CD1c-positive myeloid dendritic cell (primary cell): Measurements from ENCODE around the gene NGLY1.
A peak's percentile ranks its signal among the peaks of the same experiment; 100 is the strongest.

ENCODE experiments used
- DNase-seq: peaks from one replicate; pipeline ENCODE4 v3.0.0-alpha.2; 2016; ENCODE audit errors: extremely low spot score

Gene NGLY1

DNA sequence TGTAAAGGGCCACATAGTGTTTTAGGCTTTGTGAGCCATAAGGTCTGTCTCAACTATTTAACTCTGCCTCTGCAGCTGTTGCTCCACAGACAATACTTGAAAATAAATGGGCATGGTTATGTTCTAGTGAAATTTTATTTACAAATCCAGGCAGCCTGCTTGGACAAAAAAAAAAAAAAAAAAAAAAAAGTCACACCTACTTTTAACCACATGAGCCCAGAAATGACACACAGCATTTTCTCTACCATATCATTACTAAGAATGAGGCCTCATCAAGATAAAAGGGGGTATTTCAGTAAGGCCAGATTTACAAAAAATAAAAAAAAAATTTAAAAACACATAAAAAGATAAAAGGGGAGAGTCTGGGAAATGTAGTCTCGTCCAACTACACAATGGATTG, 1.7 kb upstream of the NGLY1 start:
- DNase-seq, result no peak

DNA sequence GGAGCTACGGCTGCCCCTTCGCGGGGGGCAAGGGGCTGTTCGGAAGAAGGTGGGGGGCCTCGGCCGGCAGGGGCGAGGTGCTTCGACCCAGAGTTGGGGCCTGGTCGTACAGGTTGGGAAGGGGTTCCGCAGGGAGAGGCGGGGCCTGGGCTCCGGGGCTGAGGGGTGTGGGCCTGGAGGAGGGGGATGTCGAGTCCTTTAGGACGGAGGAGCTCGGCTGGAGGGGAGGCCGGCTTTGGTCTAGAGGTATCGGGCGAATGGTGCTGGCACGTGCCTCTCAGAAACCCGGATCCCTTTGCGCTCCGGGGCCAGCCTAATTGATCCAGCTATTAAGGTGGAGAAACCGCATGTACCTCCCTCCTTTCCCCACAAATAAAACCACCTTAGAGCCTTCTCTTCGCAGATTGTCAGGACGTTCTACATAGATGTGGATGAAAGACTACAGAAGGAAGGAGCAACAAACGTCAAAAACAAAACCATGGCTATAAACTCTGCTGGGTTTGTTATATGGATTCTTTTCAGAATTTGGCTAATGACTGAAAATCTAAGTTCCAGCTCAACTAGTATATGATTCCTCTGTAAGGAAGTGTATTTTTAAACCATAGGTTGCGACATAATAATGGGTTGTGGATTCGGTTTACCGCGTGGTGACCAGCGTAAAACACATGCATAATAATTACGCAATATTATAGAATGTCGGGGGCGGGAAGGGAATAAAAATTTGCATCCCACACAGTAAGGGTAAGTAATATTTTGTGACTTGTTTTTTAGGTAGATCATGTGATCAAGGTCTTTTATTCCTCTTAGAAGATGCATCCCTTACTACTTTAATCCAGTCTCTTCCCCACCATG, 644 bp upstream of the NGLY1 start:
- peak; percentile 81 for DNase-seq

DNA sequence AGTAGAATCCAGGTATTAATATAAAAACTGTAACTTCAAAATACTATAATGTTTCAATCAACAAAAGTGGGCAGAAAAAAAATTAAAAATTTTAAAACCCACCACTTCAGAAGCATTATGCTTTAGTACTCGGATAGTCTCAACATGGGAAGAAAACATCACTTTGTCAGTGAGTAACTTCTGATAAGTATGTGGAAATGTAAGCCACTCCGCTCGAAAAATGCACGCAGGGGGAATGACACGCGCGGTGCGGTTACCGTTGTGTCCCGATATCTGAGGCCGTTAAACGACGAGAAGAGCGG, 656 bp downstream of the NGLY1 start:
- DNase-seq, result no peak

DNA sequence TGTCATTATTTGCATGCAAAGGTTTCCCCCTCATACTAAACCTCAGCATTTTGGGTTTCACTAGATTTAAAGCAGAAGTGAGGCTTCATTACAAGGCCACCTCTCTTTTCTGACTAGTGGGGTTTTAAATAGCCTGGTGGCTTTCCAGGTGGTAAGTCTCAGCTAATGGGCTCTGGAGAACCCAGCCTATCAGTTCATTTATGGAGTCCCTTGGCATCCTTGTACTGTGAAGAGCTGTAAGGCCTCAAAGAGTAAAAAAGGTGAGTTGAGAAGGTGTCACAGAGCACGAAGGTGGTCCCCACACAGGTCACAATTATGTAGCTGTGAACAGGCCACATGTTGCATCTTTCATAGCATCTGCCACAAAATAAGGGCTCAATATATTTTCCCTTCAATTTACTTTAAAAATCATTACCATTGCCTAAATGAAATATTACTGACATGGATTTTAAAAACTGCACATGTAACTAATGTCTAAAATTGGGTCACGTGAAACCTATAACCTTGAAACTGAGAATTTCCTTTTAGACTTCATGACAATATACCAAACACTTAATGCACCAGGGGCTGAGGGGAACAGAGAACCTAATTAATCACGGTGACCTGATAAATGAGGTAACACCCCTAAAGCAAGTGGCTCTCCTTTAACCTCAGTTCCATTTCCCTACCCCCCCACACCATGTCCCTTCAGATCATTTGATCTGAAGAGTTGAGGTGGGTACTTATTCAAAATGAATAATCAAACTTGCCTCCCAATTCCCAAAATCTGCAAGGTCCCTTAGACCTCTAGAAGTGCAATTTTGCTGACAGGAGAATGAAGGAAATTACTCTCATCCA, 1.3 kb downstream of the NGLY1 start:
- DNase-seq, result peak; percentile 36

DNA sequence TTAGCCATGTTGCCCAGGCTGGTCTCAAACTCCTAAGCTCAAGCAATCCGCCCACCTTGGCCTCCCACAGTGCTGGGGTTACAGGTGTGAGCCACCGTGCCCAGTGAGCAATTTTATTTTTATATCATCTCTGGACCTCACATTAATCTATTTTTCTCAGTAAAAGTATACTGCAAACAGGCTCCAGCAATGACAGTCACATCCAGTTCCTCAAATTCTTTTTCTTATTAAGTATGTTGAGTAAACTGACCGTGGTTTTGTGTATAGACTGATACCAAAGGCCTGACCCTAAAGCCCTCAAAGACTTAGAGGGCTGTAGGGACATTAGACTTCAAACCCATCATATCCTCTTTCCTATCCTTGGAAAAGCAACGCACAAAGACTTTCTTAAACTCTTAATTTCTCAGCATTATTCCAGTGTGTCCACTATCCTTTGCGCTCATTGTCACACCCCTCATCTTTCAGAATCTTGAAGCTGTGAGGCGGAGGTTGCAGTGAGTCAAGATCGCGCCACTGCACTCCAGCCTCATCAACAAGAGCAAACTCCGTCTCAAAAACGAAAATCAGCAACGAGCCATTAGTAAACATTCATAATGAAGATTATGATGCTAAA, 2.0 kb downstream of the NGLY1 start:
- peak; percentile 35 for DNase-seq

DNA sequence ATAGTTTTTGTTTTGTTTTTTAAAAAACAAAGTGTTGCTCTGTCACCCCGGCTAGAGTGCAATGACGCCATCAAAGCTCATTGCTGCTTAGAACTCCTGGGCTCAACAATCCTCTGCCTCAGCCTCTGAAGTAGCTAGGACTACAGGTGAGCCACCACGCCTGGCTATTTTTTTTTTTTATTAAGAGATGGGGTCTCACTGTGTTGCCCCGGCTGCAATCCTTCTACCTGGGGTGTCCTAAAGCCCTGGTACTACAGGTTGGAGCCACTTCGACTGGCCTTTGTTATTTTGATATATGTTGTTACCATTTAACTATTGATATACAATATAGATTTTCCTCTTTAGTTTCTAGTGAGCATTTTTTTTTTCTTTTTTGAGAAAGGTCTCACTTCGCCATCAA, 2.6 kb downstream of the NGLY1 start:
- DNase-seq, result no peak

DNA sequence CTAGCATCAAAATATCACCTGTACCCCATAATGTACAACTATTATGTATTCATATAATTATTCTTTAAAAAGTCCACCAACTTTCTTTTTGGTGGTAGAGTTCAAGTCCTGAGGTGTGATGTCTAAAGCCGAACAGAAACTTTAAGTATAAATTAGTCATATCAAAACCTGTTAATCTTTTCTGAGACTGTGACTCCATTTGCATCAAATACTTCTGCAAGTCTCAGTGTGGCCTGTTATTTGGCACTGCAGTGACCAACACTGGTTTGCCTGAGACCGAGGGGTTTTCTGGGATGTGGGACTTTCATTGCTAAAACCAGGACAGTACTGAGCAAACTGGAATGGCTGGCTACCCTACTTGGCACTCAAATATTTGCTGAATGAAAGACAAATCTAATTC, 7.3 kb downstream of the NGLY1 start:
- DNase-seq, result no peak

DNA sequence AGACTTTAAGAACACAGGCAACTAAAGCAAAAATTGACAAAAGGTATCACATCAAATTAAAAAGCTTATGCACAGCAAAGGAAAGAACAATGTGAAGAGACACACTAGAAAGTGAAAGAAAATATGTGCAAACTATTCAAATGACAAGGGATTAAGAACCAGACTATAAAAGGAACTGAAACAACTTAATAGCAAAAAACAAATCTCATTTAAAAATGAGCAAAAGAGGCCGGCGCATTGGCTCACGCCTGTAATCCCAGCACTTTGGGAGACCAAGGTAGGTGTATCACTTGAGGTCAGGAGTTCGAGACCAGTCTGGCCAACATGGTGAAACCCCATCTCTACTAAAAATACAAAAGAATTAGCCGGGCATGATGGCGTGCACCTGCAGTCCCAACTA, 14.4 kb downstream of the NGLY1 start:
- DNase-seq, result no peak

DNA sequence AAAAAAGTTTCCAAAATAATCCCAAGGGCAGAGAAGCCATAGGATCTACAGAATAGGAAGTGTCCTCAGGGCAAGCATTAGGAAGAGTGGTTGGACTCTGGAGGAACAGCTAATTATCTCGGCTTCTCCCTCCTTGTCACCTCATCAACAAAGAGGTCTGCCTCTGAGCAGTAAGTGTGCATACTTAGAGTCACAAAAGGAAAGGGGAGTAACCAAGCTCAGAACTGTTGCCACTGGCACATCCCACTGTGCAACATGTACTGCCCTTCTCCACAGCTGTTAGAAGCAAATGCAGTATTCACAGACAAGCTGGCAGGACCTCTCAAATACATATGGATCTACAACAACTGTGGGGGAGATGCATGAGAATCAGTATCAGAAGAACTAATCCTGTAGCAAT, 31.5 kb downstream of the NGLY1 start:
- no peak for DNase-seq

DNA sequence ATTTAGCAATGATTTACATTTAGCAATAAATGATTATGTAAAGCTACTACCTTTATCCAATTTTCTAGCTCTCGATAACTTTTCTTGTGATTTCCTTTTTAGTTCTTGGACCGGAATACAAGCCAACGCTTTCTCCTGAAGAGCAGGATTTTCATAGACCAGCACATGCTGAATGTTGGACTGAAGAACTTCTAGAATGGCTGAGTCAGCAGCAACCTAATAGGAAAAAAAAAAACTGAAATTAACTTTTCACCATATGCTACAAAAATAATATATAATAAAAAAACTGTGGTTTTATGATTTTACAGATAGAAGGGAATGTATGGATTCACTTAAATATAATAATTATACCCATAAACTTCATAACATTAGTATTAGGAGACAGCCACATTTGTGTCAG, 32.2 kb downstream of the NGLY1 start:
- no peak for DNase-seq

DNA sequence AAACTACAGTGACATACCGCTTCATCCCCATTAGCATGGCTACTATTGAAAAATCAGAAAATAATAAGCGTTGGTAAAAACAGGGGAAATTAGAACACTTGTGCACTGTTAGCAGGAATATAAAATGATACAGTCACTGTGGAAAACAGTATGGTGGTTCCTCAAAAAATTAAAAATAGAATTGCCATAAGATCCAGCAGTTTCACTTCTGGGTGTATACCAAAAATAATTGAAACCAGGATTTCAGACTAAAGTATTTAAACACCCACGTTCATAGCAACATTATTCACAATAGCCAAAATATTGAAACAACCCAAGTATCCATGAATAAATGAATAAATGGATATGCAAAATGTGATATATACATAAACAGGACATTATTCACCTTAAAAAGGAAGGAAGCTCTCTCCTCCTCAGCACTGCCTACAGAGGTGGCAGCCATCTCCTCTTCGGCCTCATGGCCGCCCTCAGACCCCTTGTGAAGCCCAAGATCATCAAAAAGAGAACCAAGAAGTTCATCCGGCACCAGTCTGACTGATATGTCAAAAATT, 34.1 kb downstream of the NGLY1 start:
- peak; percentile 79 for DNase-seq

DNA sequence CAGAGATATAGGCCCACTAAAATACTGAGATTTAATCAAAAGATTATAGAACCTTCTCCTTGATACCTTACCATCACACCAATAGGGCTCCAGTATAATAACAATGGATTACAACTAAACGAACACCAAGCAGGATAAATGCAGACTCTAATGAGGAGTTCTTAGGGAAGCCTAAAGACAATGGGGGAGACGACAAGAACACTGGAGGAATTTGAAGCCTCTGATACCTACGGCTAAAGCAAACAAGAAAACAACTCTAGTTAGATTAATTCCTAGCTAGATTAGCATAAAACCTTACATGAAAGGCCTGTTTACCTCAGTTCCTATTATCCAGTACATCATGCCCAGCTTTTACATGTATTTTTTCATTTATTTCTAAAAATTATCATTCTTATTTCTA, 35.1 kb downstream of the NGLY1 start:
- DNase-seq, result no peak

DNA sequence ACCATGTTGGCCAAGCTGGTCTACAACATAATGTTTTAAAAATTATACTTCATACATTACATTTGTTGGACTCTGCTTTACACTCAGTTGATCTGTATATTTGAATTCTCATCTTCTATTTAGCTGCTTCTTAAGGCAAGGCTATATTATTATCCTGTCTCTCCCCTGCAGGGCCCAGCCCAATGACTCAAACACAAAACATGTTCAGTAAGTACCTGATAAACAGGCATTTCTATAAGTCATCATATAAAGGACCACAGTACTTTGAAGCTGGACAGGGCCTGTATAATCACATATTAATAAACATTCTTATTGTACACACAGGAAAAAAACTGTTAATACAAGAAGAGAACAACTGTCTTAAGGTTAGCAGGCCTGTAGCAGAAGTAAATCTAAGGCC, 36.2 kb downstream of the NGLY1 start:
- DNase-seq, result no peak

DNA sequence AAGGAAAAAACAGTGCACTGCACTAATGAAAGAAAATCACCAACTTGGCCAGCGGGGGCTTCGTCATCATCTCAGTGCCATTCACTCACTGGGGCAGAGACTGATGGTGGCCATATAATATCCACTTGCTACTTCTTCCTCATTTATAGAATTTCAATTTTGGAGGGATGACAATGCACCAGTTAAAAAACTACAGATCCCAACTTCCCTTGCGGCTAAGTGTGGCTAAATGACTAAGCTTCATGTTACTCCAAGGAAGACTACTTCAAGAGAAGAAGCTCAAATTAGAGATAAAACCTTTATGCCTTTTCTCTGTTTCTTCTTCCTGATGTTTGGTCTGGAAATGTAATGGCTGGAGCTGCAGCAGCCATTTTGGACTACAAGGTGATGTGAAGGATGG, 38.8 kb downstream of the NGLY1 start:
- peak; percentile 57 for DNase-seq

DNA sequence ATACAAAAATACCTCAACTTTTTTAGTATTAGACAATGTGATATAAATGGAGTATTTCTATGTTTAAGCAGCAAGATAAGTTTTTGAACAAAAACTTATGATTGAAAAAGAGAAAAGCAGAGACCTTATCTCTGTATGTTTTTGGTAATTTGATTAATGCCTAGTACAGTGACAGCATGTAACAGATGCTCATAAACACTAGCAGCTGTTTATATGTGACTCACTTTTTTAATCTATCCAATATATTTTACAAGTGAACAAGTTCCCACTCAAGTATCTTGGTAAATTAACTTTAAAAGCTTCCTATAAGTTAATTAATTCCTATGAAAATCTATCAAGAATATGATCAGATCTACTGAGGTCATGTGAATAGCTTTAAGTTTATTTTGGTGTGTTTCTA, 55.1 kb downstream of the NGLY1 start:
- DNase-seq, result no peak

DNA sequence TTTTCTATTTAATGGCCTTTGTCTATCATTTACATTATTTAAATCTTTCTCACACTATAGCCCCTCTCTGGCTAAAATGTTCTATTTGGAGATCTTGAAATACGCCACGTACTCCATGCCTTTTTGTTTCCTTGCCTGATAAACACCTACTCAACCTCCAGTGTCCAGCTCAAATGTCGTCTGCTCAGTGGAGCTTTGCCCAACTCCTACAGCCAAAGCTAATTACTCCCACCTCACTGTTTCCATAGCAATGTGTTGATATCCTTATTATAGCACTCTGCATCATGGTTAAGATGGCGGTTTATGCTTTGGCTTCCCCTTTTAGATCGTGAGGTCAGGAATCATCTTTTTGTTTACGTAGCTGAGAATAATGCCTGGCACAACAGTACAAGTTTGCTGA, 55.9 kb downstream of the NGLY1 start:
- DNase-seq, result no peak

DNA sequence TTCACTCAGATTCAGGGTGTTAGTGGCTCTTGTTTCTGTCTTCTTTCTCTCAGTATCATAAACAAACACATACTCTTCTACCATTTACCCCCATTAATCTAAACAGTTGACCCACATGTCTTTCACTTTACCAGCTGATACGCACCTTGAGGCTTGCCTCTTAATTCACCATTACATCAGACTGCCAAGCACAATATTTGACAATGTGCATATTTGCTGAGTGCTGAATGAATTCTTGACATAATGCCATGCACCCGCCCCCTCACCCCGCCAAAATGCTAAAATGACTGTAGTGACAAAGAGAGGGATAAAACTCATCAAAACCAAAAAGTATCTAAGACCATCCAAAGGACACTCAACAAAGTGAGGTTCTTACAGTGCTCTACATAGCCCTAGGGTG, 57.4 kb downstream of the NGLY1 start:
- no peak for DNase-seq

DNA sequence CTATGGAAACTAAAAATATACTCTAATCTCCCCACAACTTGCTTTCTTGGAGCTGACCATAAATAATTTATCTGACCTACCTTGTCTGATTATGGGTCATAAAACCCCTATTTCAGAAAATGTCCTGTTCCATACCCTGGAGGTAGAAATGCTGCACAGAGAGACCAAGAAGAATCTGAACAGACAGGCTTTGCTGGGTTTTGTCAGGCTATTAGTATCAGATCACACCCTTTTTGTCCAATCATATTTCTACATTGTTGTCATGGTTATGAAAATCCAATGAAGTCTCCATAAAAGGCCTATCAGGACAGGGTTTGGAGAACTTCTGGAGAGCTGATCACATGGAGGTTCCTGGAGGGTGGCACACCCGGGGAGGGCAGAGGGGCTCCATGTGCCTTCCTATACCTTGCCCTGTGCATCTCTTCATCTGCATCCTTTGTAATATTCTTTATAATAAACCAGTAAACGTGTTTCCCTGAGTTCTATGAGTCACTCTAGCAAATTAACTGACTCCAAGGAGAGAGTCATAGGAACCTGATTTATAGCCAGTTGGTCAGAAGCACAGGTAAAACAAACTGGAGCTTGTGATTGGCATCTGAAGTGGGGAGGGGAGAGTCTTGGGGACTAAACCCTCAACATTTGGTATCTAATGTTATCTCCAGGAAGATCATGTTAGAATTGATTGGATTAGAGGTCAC, 58.1 kb downstream of the NGLY1 start:
- DNase-seq, result no peak

DNA sequence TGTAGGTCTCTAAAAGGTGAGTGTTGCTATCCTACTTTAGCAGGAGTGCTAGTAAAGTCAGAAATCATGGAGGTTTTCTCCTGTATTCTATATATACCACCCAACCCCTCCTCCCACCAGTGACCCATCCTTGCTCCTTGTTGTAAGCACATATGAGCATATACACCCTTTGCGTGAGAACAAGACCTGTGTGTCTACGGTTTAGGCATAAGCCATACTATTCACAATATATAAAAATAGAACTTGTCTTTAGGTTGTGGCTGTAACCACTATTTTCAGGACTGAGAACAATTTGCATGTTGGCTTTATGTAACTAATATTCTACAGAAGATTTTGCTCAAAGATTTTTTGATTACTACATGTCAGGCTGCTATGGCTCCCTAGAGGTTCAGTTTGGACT, 59.4 kb downstream of the NGLY1 start:
- DNase-seq, result no peak

DNA sequence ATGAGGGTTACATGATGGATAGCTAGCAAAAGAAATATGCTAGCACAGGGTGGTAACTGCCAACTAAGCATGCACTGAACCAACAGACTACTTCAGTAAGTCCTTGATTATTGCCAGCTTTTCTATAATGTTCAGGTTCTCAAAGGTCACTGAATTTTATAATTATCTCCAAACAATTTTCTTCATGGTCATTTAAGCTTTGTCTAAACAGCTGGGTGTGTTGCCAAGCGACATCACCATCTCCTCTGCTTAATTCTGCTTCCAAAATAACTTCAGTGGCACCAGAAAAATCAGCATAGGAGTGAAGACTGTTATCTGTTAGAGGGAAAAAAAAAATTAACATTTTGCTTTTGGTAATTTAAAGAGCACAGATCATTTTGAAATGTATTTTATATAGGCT, 63.9 kb downstream of the NGLY1 start:
- DNase-seq, result no peak

DNA sequence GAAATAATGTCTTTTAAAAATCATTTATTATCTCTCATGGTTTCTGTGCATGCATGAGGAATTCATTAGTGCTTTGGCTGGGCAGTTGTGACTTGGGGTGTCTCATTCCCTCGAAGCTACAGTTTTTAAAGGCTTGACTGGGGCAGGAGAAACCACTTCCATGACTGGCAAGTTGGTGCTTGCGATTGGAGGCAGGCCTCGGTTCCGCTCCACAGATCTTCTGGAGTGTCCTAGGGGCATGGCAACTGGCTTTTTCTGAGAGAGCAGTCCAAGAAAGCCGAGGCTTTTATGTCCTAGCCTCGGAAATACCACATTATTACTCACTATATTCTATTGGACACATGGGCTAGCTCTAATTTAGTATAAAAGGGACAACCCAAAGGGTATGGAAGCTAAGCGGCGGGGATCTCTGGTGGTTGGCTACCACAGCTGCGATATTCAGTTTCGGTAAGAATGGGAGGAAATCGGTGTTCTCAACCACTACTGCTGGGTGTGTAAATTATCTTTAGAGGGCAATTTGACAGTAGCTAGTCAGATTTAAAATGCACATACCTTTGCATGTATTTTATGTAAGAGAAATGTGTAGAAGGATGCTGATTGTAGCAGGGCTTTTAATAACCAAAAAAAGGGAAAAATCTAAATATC, 69.8 kb downstream of the NGLY1 start:
- no peak for DNase-seq

DNA sequence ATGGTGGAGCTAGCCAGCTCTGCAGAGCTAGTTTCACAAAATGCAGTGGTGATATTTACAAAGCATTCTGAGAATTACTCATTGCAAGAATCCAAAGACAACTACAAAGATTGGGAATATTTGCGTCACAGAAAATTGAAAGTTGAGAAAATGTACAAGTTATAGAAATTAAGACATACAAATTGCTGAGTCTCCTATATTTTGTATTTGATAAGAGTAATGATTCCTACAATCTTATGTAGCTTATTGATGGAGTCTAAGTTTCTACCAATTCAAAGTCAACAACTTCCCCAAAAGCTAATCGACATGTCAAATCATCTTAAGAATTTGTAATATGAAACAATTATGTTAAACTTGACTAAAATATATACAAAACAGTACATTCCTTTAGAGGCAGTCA, 72.2 kb downstream of the NGLY1 start:
- no peak for DNase-seq
